GM23248 (cell line): ENCODE measurements around the gene SRMS.

Experiments
- EZH2 ChIP-seq: fragments of 200-600 bp; sonication (generic); IDR thresholded peaks from 2 replicates; pipeline ENCODE4 v1.6.1; 2018; ENCODE audit warnings: antibody characterized with exemption, mild to moderate bottlenecking; ENCODE audit not compliant: insufficient read depth, poor library complexity, severe bottlenecking
- EZH2phosphoT487 ChIP-seq: fragments of 200-600 bp; sonication (generic); IDR thresholded peaks from 2 replicates; pipeline ENCODE4 v1.6.1; 2018; ENCODE audit warnings: antibody characterized with exemption, moderate library complexity, mild to moderate bottlenecking, low read depth; ENCODE audit not compliant: insufficient read depth

DNA sequence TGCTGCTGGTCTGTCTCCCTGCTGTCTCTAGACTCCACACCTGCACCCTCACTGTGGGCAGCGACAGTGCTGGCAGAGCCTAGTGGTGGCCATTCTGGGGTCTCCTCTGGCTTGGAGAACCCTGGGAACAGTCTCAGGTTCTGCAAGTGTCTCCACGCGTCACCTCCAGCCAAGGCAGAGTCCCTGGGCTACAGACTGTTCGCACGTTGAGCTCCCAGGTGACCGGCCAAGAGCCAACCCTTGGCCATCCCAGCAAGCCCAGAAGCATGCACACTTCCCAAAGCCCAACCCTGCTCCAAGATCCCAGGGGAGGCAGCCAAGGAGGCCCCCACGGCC is 53.5 kb downstream of the SRMS start:
- TF ChIP-seq EZH2phosphoT487 (no peak), EZH2 (no peak)
